ENCODE measurements around the gene DPEP1.

DNA sequence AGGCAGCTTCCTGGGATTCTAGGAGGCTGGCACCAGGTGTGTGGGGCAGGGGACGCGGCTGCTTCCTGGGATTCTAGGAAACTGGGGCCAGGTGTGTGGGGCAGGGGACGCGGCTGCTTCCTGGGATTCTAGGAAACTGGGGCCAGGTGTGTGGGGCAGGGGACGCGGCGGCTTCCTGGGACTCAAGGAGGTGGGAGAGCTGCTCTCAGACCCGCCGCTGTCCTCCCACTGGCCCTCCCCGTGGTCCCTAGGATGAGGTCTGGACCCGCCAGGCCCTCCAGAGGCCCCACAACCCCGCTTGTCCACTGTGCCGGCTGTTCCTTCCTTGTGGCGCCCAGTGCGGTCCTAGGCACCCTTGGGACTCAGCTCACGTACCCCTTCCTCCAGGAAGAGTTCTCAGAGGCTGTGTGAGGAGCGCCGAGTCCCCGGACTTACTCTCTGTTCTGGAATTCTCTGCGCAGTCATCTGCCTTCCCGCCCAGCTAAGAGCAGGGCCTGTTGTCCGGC, 565 bp downstream of the DPEP1 start:
- TF ChIP-seq EZH2 (IDR thresholded peaks at IDR 0.05; ENCODE audit: insufficient read depth, poor library complexity, severe bottlenecking) (no peak), EZH2phosphoT487 (IDR thresholded peaks at IDR 0.05; ENCODE audit: insufficient read depth, low read depth) (no peak)
